ENCODE data around the gene KIAA0513.
A peak's percentile ranks its signal among the peaks of the same experiment; 100 is the strongest.

GRCh38 chr16:85114909-85115567 lies 87.4 kb downstream of the KIAA0513 start:
- 0 out of 2 replicates have a peak, but pooled peaks have one; percentile 44 for TF ChIP-seq ETV6 (CRISPR knock-in tag; IDR thresholded peaks at IDR 0.05)
- no peak for TF ChIP-seq ZBTB21 (CRISPR knock-in tag; IDR thresholded peaks at IDR 0.05; ENCODE audit: borderline replicate concordance)
- TF ChIP-seq FOXK1 (CRISPR knock-in tag; IDR thresholded peaks at IDR 0.05): no peak
- TF ChIP-seq, protein P1, sequence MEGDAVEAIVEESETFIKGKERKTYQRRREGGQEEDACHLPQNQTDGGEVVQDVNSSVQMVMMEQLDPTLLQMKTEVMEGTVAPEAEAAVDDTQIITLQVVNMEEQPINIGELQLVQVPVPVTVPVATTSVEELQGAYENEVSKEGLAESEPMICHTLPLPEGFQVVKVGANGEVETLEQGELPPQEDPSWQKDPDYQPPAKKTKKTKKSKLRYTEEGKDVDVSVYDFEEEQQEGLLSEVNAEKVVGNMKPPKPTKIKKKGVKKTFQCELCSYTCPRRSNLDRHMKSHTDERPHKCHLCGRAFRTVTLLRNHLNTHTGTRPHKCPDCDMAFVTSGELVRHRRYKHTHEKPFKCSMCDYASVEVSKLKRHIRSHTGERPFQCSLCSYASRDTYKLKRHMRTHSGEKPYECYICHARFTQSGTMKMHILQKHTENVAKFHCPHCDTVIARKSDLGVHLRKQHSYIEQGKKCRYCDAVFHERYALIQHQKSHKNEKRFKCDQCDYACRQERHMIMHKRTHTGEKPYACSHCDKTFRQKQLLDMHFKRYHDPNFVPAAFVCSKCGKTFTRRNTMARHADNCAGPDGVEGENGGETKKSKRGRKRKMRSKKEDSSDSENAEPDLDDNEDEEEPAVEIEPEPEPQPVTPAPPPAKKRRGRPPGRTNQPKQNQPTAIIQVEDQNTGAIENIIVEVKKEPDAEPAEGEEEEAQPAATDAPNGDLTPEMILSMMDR (IDR thresholded peaks at IDR 0.05): peak; percentile 87
- TF ChIP-seq USF2 (CRISPR knock-in tag; IDR thresholded peaks at IDR 0.05): peak; percentile 48

Data from WTC11 (cell line).